Thyroid gland (tissue), 4 donors: ENCODE results near the gene VWA3A.

Experiments
- CTCF ChIP-seq, 6 experiments: fragments of 200-600 bp in 3 of 6; fragments of 450-650 bp in 3 of 6; sonication (generic) in 3 of 6; IDR thresholded peaks; one replicate each; pipeline ENCODE4 v1.5.1; 2016 to 2019; ENCODE audit warnings: antibody characterized with exemption in 6 of 6, mild to moderate bottlenecking in 2 of 6, inconsistent platforms in 1 of 6, moderate library complexity in 1 of 6
- POLR2A ChIP-seq, 2 donors: fragments of 450-650 bp; IDR thresholded peaks; one replicate each; pipeline ENCODE4 v1.6.1; 2017; ENCODE audit warnings: antibody characterized with exemption in 2 of 2, mild to moderate bottlenecking in 2 of 2, moderate library complexity in 1 of 2

- TF ChIP-seq CTCF (IDR thresholded peaks at IDR 0.05) (no peak), POLR2A (IDR thresholded peaks at IDR 0.05) (no peak)
Measured at GRCh38 chr16:22081050-22081449, 11.3 kb upstream of the VWA3A start.
